Bone marrow (tissue), 2 donors: ENCODE results near the gene NEK1.
A peak's percentile ranks its signal among the peaks of the same experiment; 100 is the strongest.
"Not testable (repeated sequence)": the region's sequence is repeated elsewhere in the genome, so short reads cannot be mapped to it uniquely, and the experiment has no call there.

Experiments used
- DNase-seq, 2 donors: peaks; one replicate each; lab custom pipeline; 2025; lab: John Stamatoyannopoulos, UW

The NEK1 gene

GRCh38 chr4:169628579-169628978, 16.2 kb upstream of the NEK1 start:
- DNase-seq: no peak

- DNase-seq: no peak
Observed at GRCh38 chr4:169627307-169627706, 14.9 kb upstream of the NEK1 start.

- no peak for DNase-seq
Observed at GRCh38 chr4:169626331-169627282, 14.2 kb upstream of the NEK1 start.

GRCh38 chr4:169625886-169626285, 13.5 kb upstream of the NEK1 start:
- DNase-seq: no peak

- DNase-seq: not testable (repeated sequence)
Observed at GRCh38 chr4:169624012-169624411, 11.6 kb upstream of the NEK1 start.

- no peak for DNase-seq
Observed at GRCh38 chr4:169622566-169622965, 10.2 kb upstream of the NEK1 start.

GRCh38 chr4:169621731-169622492, 9.5 kb upstream of the NEK1 start:
- peak in 1 of 2 donors; percentile 79 for DNase-seq

- peak in 1 of 2 donors; percentile 25 for DNase-seq
Observed at GRCh38 chr4:169620880-169621248, 8.5 kb upstream of the NEK1 start.

GRCh38 chr4:169619958-169620879, 7.8 kb upstream of the NEK1 start, which contains the start of gene CLCN3:
CLCN3 (plus strand) TSS chr4:169620578; CDS start chr4:169635929, 15,351 bp downstream.
- peak; percentile 76 to 89 for DNase-seq

- peak in 1 of 2 donors; percentile 2 for DNase-seq
Observed at GRCh38 chr4:169619518-169619957, 7.2 kb upstream of the NEK1 start.

GRCh38 chr4:169618986-169619385, 6.6 kb upstream of the NEK1 start:
- DNase-seq: no peak

GRCh38 chr4:169618286-169618685, 5.9 kb upstream of the NEK1 start:
- no peak for DNase-seq

- no peak for DNase-seq
Observed at GRCh38 chr4:169617306-169617705, 4.9 kb upstream of the NEK1 start.

- DNase-seq: no peak
Observed at GRCh38 chr4:169616846-169617245, 4.5 kb upstream of the NEK1 start.

GRCh38 chr4:169615467-169616106, 3.2 kb upstream of the NEK1 start:
- no peak for DNase-seq

- DNase-seq: peak; percentile 9 to 70
Observed at GRCh38 chr4:169612871-169613859, 782 bp upstream of the NEK1 start.

- DNase-seq: no peak
Observed at GRCh38 chr4:169611157-169611556, 1.2 kb downstream of the NEK1 start.

- no peak for DNase-seq
Observed at GRCh38 chr4:169604903-169605331, 7.5 kb downstream of the NEK1 start.

GRCh38 chr4:169604131-169604900, 8.1 kb downstream of the NEK1 start:
- DNase-seq: peak in 1 of 2 donors; percentile 52
